GM10266 (cell line): Measurements from ENCODE around the gene TMC7.

ENCODE experiments used
- DNase-seq: peaks from one replicate; pipeline ENCODE4 v3.0.0; 2012; ENCODE audit errors: extremely low spot score
- CTCF ChIP-seq: IDR thresholded peaks from 2 replicates; pipeline ENCODE4 v1.5.1; 2012; ENCODE audit warnings: mild to moderate bottlenecking, low read depth; ENCODE audit not compliant: control insufficient read depth, insufficient read depth; ENCODE audit errors: missing control alignments

The TMC7 gene

GRCh38 chr16:19029980-19030379 lies 46.2 kb downstream of the TMC7 start:
- no peak for DNase-seq
- no peak for TF ChIP-seq CTCF

- no peak for DNase-seq
These were observed 48.0 kb downstream of the TMC7 start for GRCh38 chr16:19031738-19032137.

GRCh38 chr16:19033761-19034160 lies 50.0 kb downstream of the TMC7 start:
- no peak for TF ChIP-seq CTCF

More at GRCh38 chr16:19031738-19032137, 48.0 kb downstream of the TMC7 start:
- TF ChIP-seq CTCF = no peak

GRCh38 chr16:19040400-19040799 lies 56.7 kb downstream of the TMC7 start:
- TF ChIP-seq CTCF = no peak
- DNase-seq = no peak

More at GRCh38 chr16:19033761-19034160, 50.0 kb downstream of the TMC7 start:
- no peak for DNase-seq

GRCh38 chr16:19044769-19045168 lies 61.0 kb downstream of the TMC7 start:
- TF ChIP-seq CTCF = no peak
- no peak for DNase-seq

GRCh38 chr16:19046062-19046461 lies 62.3 kb downstream of the TMC7 start:
- TF ChIP-seq CTCF = no peak
- no peak for DNase-seq

GRCh38 chr16:19062706-19063105 lies 79.0 kb downstream of the TMC7 start:
- no peak for TF ChIP-seq CTCF
- DNase-seq = no peak
